ENCODE measurements around the gene SPDEF. TPM values are rescaled to one million over a fixed set of nuclear protein-coding genes. Genes with fewer than 3 reads are reported as not detected.

Gene SPDEF
- total and polyA plus RNA-seq, 2 of the 13 experiments (the other 11 are each of a cell fraction or from before 2014, with no cell fraction given), result not detected

DNA sequence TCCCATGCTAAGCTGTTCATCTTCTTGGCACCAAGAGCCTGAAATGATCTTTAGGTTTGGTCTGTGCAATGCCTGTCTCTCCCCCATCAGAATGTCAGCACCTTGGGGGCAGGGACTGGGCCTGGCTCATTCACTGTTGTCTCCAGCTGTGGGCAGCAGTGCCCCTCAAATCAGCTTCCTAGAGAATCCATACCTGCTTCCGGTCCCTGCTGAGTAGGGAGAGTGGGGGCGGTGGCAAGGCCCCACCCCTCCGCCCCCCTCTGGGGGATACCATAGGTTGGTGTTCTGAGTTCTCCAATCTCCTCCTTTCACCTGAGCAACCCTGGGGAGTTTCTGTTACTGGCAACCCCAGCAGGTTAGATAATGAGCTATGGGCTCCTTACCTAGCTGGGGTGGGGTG, 19.2 kb upstream of the SPDEF start:
- CTCF ChIA-PET (ENCODE audit: low intra/inter-chr PET ratio, low total read pairs), result no interaction called here
- no peaks in the 10 kb centered on the region for H4K20me1 ChIP-seq (ENCODE audit: insufficient read depth, low read length)
- H3K4me2 ChIP-seq (ENCODE audit: low read depth, low read length), result no peak overlapping the region
- H3K9ac ChIP-seq (ENCODE audit: insufficient read depth, low read depth, low read length), result no peak overlapping the region
- intact Hi-C loops (cut with micrococcal nuclease; ENCODE audit: unreplicated experiment), result no loop called here
- H3K27me3 ChIP-seq (ENCODE audit: control insufficient read depth in 1 of 2, insufficient read depth in 2 of 2, low read length in 2 of 2), result peaks cover 0 to 1% of the 10 kb centered on the region in 2 experiments; a peak in 1 of 5 replicates
- 88% methylated on average over 3 of the region's 3 CpGs for WGBS (ENCODE audit: low lambda C conversion rate)
- H3K9me3 ChIP-seq (ENCODE audit: low read length), result no peaks in the 10 kb centered on the region
- H2AFZ ChIP-seq (ENCODE audit: low read length), result no peak overlapping the region
- POLR2A ChIA-PET, result no interaction called here
- H3K79me2 ChIP-seq (ENCODE audit: insufficient read depth, low read length), result no peaks in the 10 kb centered on the region
- ATAC-seq, result peak; percentile 1; the same call in 1 of the 3 replicates
- H3K4me1 ChIP-seq (ENCODE audit: insufficient read depth, low read length), result peaks cover 17% of the 10 kb centered on the region
- in situ Hi-C loops (cut with HindIII; ENCODE audit: extremely low pct_ligation_motif_present, low pct_unique_long_range_greater_than_20kb), result no loop called here
- TF ChIP-seq ZNF549 (CRISPR knock-in tag; IDR thresholded peaks at IDR 0.05) (no peak), IKZF1 (IDR thresholded peaks at IDR 0.05) (no peak), ETV5 (CRISPR knock-in tag; IDR thresholded peaks at IDR 0.05; ENCODE audit: borderline replicate concordance) (0 out of 2 replicates have a peak, but pooled peaks have one; percentile 14), GZF1 (CRISPR knock-in tag; IDR thresholded peaks at IDR 0.05) (no peak)
- TF ChIP-seq, protein P1, sequence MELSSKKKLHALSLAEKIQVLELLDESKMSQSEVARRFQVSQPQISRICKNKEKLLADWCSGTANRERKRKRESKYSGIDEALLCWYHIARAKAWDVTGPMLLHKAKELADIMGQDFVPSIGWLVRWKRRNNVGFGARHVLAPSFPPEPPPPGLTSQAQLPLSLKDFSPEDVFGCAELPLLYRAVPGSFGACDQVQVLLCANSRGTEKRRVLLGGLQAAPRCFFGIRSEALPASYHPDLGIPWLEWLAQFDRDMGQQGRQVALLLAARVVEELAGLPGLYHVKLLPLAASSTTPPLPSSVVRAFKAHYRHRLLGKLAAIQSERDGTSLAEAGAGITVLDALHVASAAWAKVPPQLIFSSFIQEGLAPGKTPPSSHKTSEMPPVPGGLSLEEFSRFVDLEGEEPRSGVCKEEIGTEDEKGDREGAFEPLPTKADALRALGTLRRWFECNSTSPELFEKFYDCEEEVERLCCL (CRISPR knock-in tag; IDR thresholded peaks at IDR 0.05; ENCODE audit: borderline replicate concordance), result no peak
- TF ChIP-seq, protein P2, sequence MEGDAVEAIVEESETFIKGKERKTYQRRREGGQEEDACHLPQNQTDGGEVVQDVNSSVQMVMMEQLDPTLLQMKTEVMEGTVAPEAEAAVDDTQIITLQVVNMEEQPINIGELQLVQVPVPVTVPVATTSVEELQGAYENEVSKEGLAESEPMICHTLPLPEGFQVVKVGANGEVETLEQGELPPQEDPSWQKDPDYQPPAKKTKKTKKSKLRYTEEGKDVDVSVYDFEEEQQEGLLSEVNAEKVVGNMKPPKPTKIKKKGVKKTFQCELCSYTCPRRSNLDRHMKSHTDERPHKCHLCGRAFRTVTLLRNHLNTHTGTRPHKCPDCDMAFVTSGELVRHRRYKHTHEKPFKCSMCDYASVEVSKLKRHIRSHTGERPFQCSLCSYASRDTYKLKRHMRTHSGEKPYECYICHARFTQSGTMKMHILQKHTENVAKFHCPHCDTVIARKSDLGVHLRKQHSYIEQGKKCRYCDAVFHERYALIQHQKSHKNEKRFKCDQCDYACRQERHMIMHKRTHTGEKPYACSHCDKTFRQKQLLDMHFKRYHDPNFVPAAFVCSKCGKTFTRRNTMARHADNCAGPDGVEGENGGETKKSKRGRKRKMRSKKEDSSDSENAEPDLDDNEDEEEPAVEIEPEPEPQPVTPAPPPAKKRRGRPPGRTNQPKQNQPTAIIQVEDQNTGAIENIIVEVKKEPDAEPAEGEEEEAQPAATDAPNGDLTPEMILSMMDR (CRISPR knock-in tag; IDR thresholded peaks at IDR 0.05), result peak; percentile 37
- TF ChIP-seq, protein P3, sequence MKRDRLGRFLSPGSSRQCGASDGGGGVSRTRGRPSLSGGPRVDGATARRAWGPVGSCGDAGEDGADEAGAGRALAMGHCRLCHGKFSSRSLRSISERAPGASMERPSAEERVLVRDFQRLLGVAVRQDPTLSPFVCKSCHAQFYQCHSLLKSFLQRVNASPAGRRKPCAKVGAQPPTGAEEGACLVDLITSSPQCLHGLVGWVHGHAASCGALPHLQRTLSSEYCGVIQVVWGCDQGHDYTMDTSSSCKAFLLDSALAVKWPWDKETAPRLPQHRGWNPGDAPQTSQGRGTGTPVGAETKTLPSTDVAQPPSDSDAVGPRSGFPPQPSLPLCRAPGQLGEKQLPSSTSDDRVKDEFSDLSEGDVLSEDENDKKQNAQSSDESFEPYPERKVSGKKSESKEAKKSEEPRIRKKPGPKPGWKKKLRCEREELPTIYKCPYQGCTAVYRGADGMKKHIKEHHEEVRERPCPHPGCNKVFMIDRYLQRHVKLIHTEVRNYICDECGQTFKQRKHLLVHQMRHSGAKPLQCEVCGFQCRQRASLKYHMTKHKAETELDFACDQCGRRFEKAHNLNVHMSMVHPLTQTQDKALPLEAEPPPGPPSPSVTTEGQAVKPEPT (CRISPR knock-in tag; IDR thresholded peaks at IDR 0.05; ENCODE audit: low read depth), result no peak
- no peaks in the 10 kb centered on the region for H3K36me3 ChIP-seq (replicated peaks in 1 of 2; ENCODE audit: control insufficient read depth in 1 of 2, insufficient read depth in 2 of 2, low read length in 2 of 2)
- BruUV-seq (replicated peaks), result no TSS peak
- FAIRE-seq, result no peak
- no peak for DNase-seq (ENCODE audit: low spot score)
- no peak overlapping the region for H3K27ac ChIP-seq (ENCODE audit: extremely low read length, insufficient read depth, low read length)
- H3K4me3 ChIP-seq (replicated peaks in 1 of 3; ENCODE audit: insufficient read depth in 1 of 3, low read depth in 2 of 3, low read length in 3 of 3), result no peak overlapping the region

Measured in HepG2 (cell line).